BE2C (cell line): Measurements from ENCODE around the gene WT1.

Source experiments
- DNase-seq: peaks from one replicate; pipeline ENCODE4 v3.0.0-alpha.2; 2020
- H3K27me3 ChIP-seq: fragments of 250-450 bp; sonication (Bioruptor Pico); 2 replicates; pipeline ENCODE4 v1.5.1; 2020; ENCODE audit warnings: mild to moderate bottlenecking
- H3K36me3 ChIP-seq: fragments of 250-450 bp; sonication (Bioruptor Pico); 2 replicates; pipeline ENCODE4 v1.5.1; 2020; ENCODE audit warnings: mild to moderate bottlenecking
- H3K4me1 ChIP-seq: fragments of 250-450 bp; sonication (Bioruptor Pico); 2 replicates; pipeline ENCODE4 v1.5.1; 2020
- H3K4me3 ChIP-seq: 2 replicates; pipeline ENCODE4 v1.5.1; 2011; ENCODE audit warnings: low read depth, low read length
- H3K9me3 ChIP-seq: fragments of 250-450 bp; sonication (Bioruptor Pico); 2 replicates; pipeline ENCODE4 v1.5.1; 2020
- CTCF ChIP-seq: IDR thresholded peaks from 2 replicates; pipeline ENCODE4 v1.5.1; 2012; ENCODE audit warnings: mild to moderate bottlenecking, low read depth, low read length

Gene WT1

GRCh38 chr11:32414925-32415324 is 20.4 kb downstream of the WT1 start:
- H3K4me1 ChIP-seq = no peaks in the 10 kb centered on the region; the same call in 1 of the 2 replicates
- no peak for TF ChIP-seq CTCF
- no peak for DNase-seq
- no peaks in the 10 kb centered on the region for H3K27me3 ChIP-seq
- no peak overlapping the region for H3K4me3 ChIP-seq
- no peaks in the 10 kb centered on the region for H3K9me3 ChIP-seq
- H3K36me3 ChIP-seq = no peaks in the 10 kb centered on the region

DNA sequence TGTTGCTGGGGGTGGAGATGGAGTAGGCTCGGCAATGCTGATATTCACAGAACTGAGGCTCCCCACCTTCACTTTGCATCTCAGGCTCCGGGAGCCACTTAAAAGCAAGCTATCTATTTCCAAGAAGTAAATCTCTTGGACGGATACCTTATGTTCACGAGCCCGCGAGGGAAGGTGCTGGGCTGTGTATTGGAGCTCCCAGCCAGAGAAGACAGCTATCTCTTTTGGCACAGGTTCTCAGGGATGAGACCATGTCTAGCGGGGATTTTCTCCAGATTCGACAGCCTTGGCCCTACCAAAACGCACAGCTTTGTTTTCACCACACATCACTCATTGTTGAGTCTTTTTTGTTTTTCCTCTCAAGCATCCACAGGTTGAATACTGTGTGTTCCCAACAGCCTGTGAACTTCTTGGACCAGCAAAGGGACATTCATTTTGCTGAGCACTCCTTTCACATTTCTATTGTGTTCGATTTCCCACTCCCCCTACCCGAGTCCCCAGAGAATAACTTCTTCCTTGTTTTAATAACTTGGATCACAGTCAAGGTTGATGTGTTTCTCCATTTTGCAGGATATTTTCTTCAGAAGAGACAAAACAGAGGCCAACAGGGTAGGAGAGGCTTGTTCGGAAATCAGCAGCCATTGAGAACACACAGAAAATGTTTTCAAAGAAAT is 23.3 kb downstream of the WT1 start:
- H3K9me3 ChIP-seq = no peaks in the 10 kb centered on the region
- H3K36me3 ChIP-seq = no peaks in the 10 kb centered on the region
- H3K27me3 ChIP-seq = no peaks in the 10 kb centered on the region
- no peak for TF ChIP-seq CTCF
- H3K4me1 ChIP-seq = no peaks in the 10 kb centered on the region
- no peak for DNase-seq
- no peak overlapping the region for H3K4me3 ChIP-seq

DNA sequence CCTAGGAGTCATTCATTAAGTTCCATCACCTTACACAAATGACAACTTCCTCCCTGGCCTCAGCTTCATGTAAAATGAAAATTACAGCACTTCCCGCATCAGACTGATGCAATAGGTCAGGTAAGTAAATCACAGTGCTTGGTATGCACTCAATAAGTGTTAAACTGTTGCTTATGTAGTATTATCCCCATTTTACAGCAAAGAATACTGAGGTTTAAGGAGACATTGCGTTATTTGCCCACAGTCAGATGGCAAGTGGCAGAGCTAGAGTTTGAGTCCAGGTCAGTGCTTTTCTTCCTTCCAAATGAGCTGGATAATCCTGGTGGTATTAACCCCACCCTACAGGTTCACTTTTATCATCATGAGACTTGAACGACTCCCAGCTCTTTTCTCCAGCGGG is 29.7 kb downstream of the WT1 start:
- Histone ChIP-seq H3K4me3 (no peak overlapping the region), H3K36me3 (no peaks in the 10 kb centered on the region), H3K9me3 (no peaks in the 10 kb centered on the region), H3K27me3 (no peaks in the 10 kb centered on the region), H3K4me1 (no peaks in the 10 kb centered on the region)
- TF ChIP-seq CTCF = no peak
- DNase-seq = no peak

DNA sequence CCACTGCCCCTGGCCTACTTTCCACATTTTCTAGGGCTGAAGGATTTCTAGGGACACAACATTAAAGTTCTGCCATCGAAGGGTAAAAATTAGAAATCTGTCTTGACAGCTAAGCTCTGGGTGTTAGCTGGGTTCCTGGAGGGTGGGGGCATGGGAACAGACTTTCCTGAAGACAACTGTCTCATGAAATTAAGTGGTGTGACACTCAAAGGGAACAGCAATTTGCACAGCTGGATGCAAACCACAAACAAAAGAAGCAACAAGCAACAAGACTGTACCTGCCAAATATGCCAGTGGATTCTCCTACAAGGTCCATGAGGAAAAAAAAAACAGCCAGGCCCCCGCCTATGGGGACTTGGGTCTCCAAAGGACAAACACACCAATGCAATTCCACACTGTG is 32.5 kb downstream of the WT1 start:
- Histone ChIP-seq H3K4me3 (no peak overlapping the region), H3K4me1 (no peaks in the 10 kb centered on the region), H3K27me3 (no peaks in the 10 kb centered on the region), H3K36me3 (no peaks in the 10 kb centered on the region), H3K9me3 (no peaks in the 10 kb centered on the region)
- DNase-seq = no peak
- no peak for TF ChIP-seq CTCF

GRCh38 chr11:32400670-32401369 is 34.5 kb downstream of the WT1 start:
- no peak for TF ChIP-seq CTCF
- no peaks in the 10 kb centered on the region for H3K4me1 ChIP-seq
- H3K4me3 ChIP-seq = no peak overlapping the region
- no peak for DNase-seq
- H3K9me3 ChIP-seq = no peaks in the 10 kb centered on the region
- H3K36me3 ChIP-seq = no peaks in the 10 kb centered on the region
- no peaks in the 10 kb centered on the region for H3K27me3 ChIP-seq

DNA sequence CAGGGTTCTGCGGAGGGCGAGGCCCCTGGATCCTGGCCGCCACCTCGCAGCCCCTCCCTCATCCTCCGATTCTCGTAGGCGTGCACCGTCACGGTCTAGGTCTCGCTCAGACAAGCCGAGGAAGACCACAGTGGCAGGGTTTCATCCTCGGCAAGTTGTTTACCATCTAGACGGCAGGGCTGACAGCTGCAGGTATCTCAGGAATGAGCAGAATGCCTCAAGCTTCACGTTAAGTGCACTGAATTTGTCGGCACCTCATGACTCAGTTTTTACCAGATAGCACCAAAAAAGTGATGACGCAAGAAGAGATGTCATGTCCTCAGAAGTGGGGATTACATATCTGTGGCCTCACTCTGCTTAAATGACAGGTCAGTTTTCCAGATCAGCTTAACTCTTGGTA is 35.1 kb downstream of the WT1 start:
- H3K4me1 ChIP-seq = no peaks in the 10 kb centered on the region
- TF ChIP-seq CTCF = no peak

More for the DNA sequence above, 35.1 kb downstream of the WT1 start:
- Histone ChIP-seq H3K36me3 (no peaks in the 10 kb centered on the region), H3K27me3 (no peaks in the 10 kb centered on the region), H3K4me3 (no peak overlapping the region), H3K9me3 (no peaks in the 10 kb centered on the region)
- DNase-seq = no peak
